ENCODE results near the gene DNAH14. TPM values are rescaled to one million over a fixed set of nuclear protein-coding genes. Genes with fewer than 3 reads are reported as not detected.

DNAH14 gene
- total and polyA plus RNA-seq, 2 of the 4 experiments (the other 2 are of a cell fraction), result 2.7 to 3.6 TPM

DNA sequence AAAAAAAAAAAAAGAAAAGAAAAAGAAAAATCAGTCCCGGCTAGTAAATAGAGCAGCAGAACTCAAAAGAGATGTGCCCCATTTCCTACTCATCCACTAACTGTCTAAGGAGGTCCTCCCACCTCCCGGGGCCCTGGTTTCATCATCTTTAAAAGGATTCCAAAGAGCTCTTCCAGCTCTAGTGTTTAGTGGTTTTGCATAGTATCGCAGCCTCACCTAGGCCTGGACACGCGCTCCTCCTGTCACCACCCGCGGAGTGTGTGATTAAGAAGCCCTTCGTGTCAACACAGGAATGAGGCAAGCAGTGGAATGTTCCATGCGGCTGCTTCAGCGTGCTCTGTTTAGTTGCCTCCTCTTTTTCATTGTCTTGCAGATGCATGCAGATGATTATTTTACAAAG lies 449.4 kb downstream of the DNAH14 start:
- no peak overlapping the region for H3K56ac ChIP-seq (ENCODE audit: extremely low read depth, insufficient read depth, low read length)
- no peaks in the 10 kb centered on the region for H3K9me3 ChIP-seq (ENCODE audit: control insufficient read depth, insufficient read depth, low read length)
- no peaks in the 10 kb centered on the region; the same call in 1 of the 2 replicates for H3K27me3 ChIP-seq (ENCODE audit: control insufficient read depth, insufficient read depth, low read length)
- H3K27ac ChIP-seq (ENCODE audit: insufficient read depth, low read length), result no peak overlapping the region
- ATAC-seq (ENCODE audit: low read depth) (peak; percentile 72), DNase-seq (peak; percentile 65)
- no peak overlapping the region for H3K4ac ChIP-seq (ENCODE audit: low read depth, low read length)
- intact Hi-C loops (cut with micrococcal nuclease), result no loop called here
- no peak overlapping the region for H4K8ac ChIP-seq (ENCODE audit: low read depth in 2 of 2, low read length in 2 of 2)
- no peak overlapping the region for H3K4me3 ChIP-seq (ENCODE audit: insufficient read depth, low read depth, low read length)
- no peak overlapping the region for H2AK9ac ChIP-seq (replicated peaks; ENCODE audit: low read depth, low read length, poor library complexity)
- dilution Hi-C loops (cut with HindIII; ENCODE audit: low sequenced_read_pairs, unreplicated experiment), result no loop called here
- H4K5ac ChIP-seq (ENCODE audit: low read depth, low read length), result no peak overlapping the region
- H2AK5ac ChIP-seq (ENCODE audit: low read depth, low read length), result no peak overlapping the region
- in situ Hi-C loops (cut with MboI; ENCODE audit: low sequenced_read_pairs), result no loop called here
- H3K4me1 ChIP-seq (ENCODE audit: control insufficient read depth, insufficient read depth, low read length), result no peaks in the 10 kb centered on the region; the same call in 1 of the 2 replicates
- CTCF ChIA-PET, result interaction anchor here (0.7 kb wide), 1 partner anchor 1080 kb away, joined by 3 read pairs; no protein-coding TSS in a partner anchor
- no peak overlapping the region for H3K23ac ChIP-seq (ENCODE audit: low read depth, low read length)
- H3K4me2 ChIP-seq (ENCODE audit: low read depth, low read length), result 0 out of 2 replicates have a peak overlapping the region, but pooled peaks have one; percentile 28
- H2AFZ ChIP-seq (replicated peaks; ENCODE audit: low read length, poor library complexity), result peak overlapping the region; percentile 46
- no peak overlapping the region for H3K18ac ChIP-seq (ENCODE audit: low read depth, low read length)
- H3K36me3 ChIP-seq (ENCODE audit: control insufficient read depth, insufficient read depth, low read length), result no peaks in the 10 kb centered on the region
- H3K9ac ChIP-seq (ENCODE audit: low read depth, low read length), result no peak overlapping the region
- no TSS peak for BruUV-seq (replicated peaks)
- no peak overlapping the region for H2BK5ac ChIP-seq (ENCODE audit: low read depth, low read length, poor library complexity, severe bottlenecking)
- no peak overlapping the region for H2BK20ac ChIP-seq (ENCODE audit: low read depth, low read length)
- POLR2A ChIA-PET (ENCODE audit: unreplicated experiment), result no interaction called here
- H3K14ac ChIP-seq (replicated peaks; ENCODE audit: low read depth, low read length), result no peak overlapping the region
- WGBS, 2 experiments (ENCODE audit: extremely low coverage in 2 of 2, insufficient read length in 1 of 2), result 24% methylated on average over 6 of the region's 10 CpGs; no CpG with 5 or more reads in 1 of the 2 experiments
- H2BK120ac ChIP-seq (ENCODE audit: low read depth, low read length), result no peak overlapping the region
- TF ChIP-seq NFE2L2 (IDR thresholded peaks at IDR 0.05; ENCODE audit: low read depth, low read length) (no peak), CHD1 (IDR thresholded peaks at IDR 0.05; ENCODE audit: low read depth, low read length) (no peak), RAD21 (IDR thresholded peaks at IDR 0.05; ENCODE audit: low read length) (no peak), RFX5 (IDR thresholded peaks at IDR 0.05; ENCODE audit: low read depth, low read length) (no peak), CEBPB (IDR thresholded peaks at IDR 0.05; ENCODE audit: low read depth, low read length) (peak; percentile 21; the same call in 1 of the 2 replicates), MAFK (IDR thresholded peaks at IDR 0.05; ENCODE audit: low read depth, low read length) (no peak), FOS (IDR thresholded peaks at IDR 0.05; ENCODE audit: low read depth, low read length) (no peak), SMC3 (IDR thresholded peaks at IDR 0.05; ENCODE audit: low read depth, low read length) (no peak), BHLHE40 (IDR thresholded peaks at IDR 0.05; ENCODE audit: low read depth, low read length) (0 out of 2 replicates have a peak, but pooled peaks have one; percentile 19)
- TF ChIP-seq, protein P1, sequence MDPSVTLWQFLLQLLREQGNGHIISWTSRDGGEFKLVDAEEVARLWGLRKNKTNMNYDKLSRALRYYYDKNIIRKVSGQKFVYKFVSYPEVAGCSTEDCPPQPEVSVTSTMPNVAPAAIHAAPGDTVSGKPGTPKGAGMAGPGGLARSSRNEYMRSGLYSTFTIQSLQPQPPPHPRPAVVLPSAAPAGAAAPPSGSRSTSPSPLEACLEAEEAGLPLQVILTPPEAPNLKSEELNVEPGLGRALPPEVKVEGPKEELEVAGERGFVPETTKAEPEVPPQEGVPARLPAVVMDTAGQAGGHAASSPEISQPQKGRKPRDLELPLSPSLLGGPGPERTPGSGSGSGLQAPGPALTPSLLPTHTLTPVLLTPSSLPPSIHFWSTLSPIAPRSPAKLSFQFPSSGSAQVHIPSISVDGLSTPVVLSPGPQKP (IDR thresholded peaks at IDR 0.05; ENCODE audit: borderline replicate concordance, low read depth, low read length), result no peak
- TF ChIP-seq, protein P2, sequence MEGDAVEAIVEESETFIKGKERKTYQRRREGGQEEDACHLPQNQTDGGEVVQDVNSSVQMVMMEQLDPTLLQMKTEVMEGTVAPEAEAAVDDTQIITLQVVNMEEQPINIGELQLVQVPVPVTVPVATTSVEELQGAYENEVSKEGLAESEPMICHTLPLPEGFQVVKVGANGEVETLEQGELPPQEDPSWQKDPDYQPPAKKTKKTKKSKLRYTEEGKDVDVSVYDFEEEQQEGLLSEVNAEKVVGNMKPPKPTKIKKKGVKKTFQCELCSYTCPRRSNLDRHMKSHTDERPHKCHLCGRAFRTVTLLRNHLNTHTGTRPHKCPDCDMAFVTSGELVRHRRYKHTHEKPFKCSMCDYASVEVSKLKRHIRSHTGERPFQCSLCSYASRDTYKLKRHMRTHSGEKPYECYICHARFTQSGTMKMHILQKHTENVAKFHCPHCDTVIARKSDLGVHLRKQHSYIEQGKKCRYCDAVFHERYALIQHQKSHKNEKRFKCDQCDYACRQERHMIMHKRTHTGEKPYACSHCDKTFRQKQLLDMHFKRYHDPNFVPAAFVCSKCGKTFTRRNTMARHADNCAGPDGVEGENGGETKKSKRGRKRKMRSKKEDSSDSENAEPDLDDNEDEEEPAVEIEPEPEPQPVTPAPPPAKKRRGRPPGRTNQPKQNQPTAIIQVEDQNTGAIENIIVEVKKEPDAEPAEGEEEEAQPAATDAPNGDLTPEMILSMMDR (conservative IDR thresholded peaks at IDR 0.05; ENCODE audit: low read depth, low read length), result no peak
- H4K20me1 ChIP-seq (ENCODE audit: insufficient read depth, low read length), result no peaks in the 10 kb centered on the region
- H3K79me1 ChIP-seq (ENCODE audit: low read depth in 1 of 2, low read length in 2 of 2), result no peaks in the 10 kb centered on the region
- H4K91ac ChIP-seq (ENCODE audit: insufficient read depth, low read depth, low read length), result no peak overlapping the region
- H3K9me1 ChIP-seq (ENCODE audit: insufficient read depth, low read length), result no peaks in the 10 kb centered on the region
- no peak overlapping the region for H2BK15ac ChIP-seq (ENCODE audit: low read depth, low read length)

Measured in IMR-90 (cell line).